Smooth muscle cell of the brain vasculature (primary cell): ENCODE results near the gene NCAPH2.

ENCODE experiments used
- DNase-seq: peaks from one replicate; pipeline ENCODE4 v3.0.0-alpha.2; 2012; ENCODE audit warnings: low read depth, low spot score

NCAPH2 gene

GRCh38 chr22:50547263-50547985 is 39.4 kb downstream of the NCAPH2 start:
- no peak for DNase-seq

- no peak for DNase-seq
Observed at GRCh38 chr22:50548040-50548920, 40.3 kb downstream of the NCAPH2 start.

GRCh38 chr22:50548921-50549790 is 41.1 kb downstream of the NCAPH2 start:
- no peak for DNase-seq

- DNase-seq = no peak
Observed at GRCh38 chr22:50550395-50550794, 42.4 kb downstream of the NCAPH2 start.

GRCh38 chr22:50551160-50551752 is 43.2 kb downstream of the NCAPH2 start:
- no peak for DNase-seq

- no peak for DNase-seq
Observed at GRCh38 chr22:50553310-50553709, 45.3 kb downstream of the NCAPH2 start.

GRCh38 chr22:50556703-50557102 is 48.7 kb downstream of the NCAPH2 start:
- no peak for DNase-seq

- DNase-seq = no peak
Observed at GRCh38 chr22:50560034-50560433, 52.0 kb downstream of the NCAPH2 start.

GRCh38 chr22:50561401-50562358 is 53.7 kb downstream of the NCAPH2 start:
- DNase-seq = no peak

- DNase-seq = peak; percentile 65
Observed at GRCh38 chr22:50562523-50563412, 54.7 kb downstream of the NCAPH2 start, which contains the start of gene SYCE3. Gene SYCE3, minus strand, starts transcription at chr22:50562919. Its CDS starts 6,514 bp downstream, at chr22:50556405.

GRCh38 chr22:50563413-50564160 is 55.6 kb downstream of the NCAPH2 start:
- no peak for DNase-seq

GRCh38 chr22:50564289-50564688 is 56.3 kb downstream of the NCAPH2 start:
- DNase-seq = no peak

- DNase-seq = no peak
Observed at GRCh38 chr22:50567721-50568252, 59.8 kb downstream of the NCAPH2 start.

- DNase-seq = no peak
Observed at GRCh38 chr22:50568626-50569025, 60.6 kb downstream of the NCAPH2 start.

- no peak for DNase-seq
Observed at GRCh38 chr22:50569041-50569459, 61.0 kb downstream of the NCAPH2 start.

- no peak for DNase-seq
Observed at GRCh38 chr22:50569896-50570535, 62.0 kb downstream of the NCAPH2 start.

- no peak for DNase-seq
Observed at GRCh38 chr22:50570861-50571260, 62.8 kb downstream of the NCAPH2 start.
